Measurements from ENCODE around the gene TNFRSF21.
"Not testable (repeated sequence)": the region's sequence is repeated elsewhere in the genome, so short reads cannot be mapped to it uniquely, and the experiment has no call there.

Gene TNFRSF21

GRCh38 chr6:47348316-47348863, 38.7 kb upstream of the TNFRSF21 start:
- Histone ChIP-seq H3K4me1 (no peaks in the 10 kb centered on the region), H3K27me3 (no peaks in the 10 kb centered on the region), H3K9ac (no peak overlapping the region), H3K27ac (no peak overlapping the region), H3K9me3 (no peaks in the 10 kb centered on the region), H4K20me1 (no peaks in the 10 kb centered on the region), H3K4me2 (no peak overlapping the region), H3K4me3 (no peak overlapping the region), H3K36me3 (no peaks in the 10 kb centered on the region)
- no peak for TF ChIP-seq Cebpa-rat (IDR thresholded peaks at IDR 0.05)

- no peaks in the 10 kb centered on the region for H3K27me3 ChIP-seq
- H3K27ac ChIP-seq: no peak overlapping the region
- no peak overlapping the region for H3K9ac ChIP-seq
- no peaks in the 10 kb centered on the region for H3K36me3 ChIP-seq
- H3K4me1 ChIP-seq: no peaks in the 10 kb centered on the region
- no peaks in the 10 kb centered on the region for H3K9me3 ChIP-seq
- H4K20me1 ChIP-seq: no peaks in the 10 kb centered on the region
- H3K4me3 ChIP-seq: no peak overlapping the region
- no peak overlapping the region for H3K4me2 ChIP-seq
- no peak for TF ChIP-seq Cebpa-rat (IDR thresholded peaks at IDR 0.05)
These were observed 36.1 kb upstream of the TNFRSF21 start for GRCh38 chr6:47345761-47346160.

- no peaks in the 10 kb centered on the region for H3K36me3 ChIP-seq
- H3K4me2 ChIP-seq: no peak overlapping the region
- no peak overlapping the region for H3K9ac ChIP-seq
- H3K27me3 ChIP-seq: no peaks in the 10 kb centered on the region
- no peak overlapping the region for H3K27ac ChIP-seq
- TF ChIP-seq Cebpa-rat (IDR thresholded peaks at IDR 0.05): no peak
- no peaks in the 10 kb centered on the region for H3K9me3 ChIP-seq
- H3K4me1 ChIP-seq: no peaks in the 10 kb centered on the region
- no peak overlapping the region for H3K4me3 ChIP-seq
- no peaks in the 10 kb centered on the region for H4K20me1 ChIP-seq
These were observed 34.3 kb upstream of the TNFRSF21 start for GRCh38 chr6:47344022-47344421.

GRCh38 chr6:47343600-47343999, 33.9 kb upstream of the TNFRSF21 start:
- no peak overlapping the region for H3K27ac ChIP-seq
- no peak for TF ChIP-seq Cebpa-rat (IDR thresholded peaks at IDR 0.05)
- no peaks in the 10 kb centered on the region for H3K36me3 ChIP-seq

GRCh38 chr6:47342824-47343223, 33.1 kb upstream of the TNFRSF21 start:
- Histone ChIP-seq H3K36me3 (no peaks in the 10 kb centered on the region), H4K20me1 (no peaks in the 10 kb centered on the region), H3K4me2 (no peak overlapping the region), H3K9me3 (no peaks in the 10 kb centered on the region), H3K27ac (no peak overlapping the region), H3K27me3 (no peaks in the 10 kb centered on the region), H3K4me1 (no peaks in the 10 kb centered on the region), H3K9ac (no peak overlapping the region), H3K4me3 (no peak overlapping the region)
- TF ChIP-seq Cebpa-rat (IDR thresholded peaks at IDR 0.05): no peak

More at GRCh38 chr6:47343600-47343999, 33.9 kb upstream of the TNFRSF21 start:
- Histone ChIP-seq H3K9ac (no peak overlapping the region), H4K20me1 (no peaks in the 10 kb centered on the region), H3K4me2 (no peak overlapping the region), H3K4me1 (no peaks in the 10 kb centered on the region), H3K4me3 (no peak overlapping the region), H3K9me3 (no peaks in the 10 kb centered on the region), H3K27me3 (no peaks in the 10 kb centered on the region)

- no peaks in the 10 kb centered on the region for H3K9me3 ChIP-seq
- no peak overlapping the region for H3K4me3 ChIP-seq
- no peak overlapping the region for H3K9ac ChIP-seq
- peaks cover 13% of the 10 kb centered on the region for H3K4me1 ChIP-seq
- no peak overlapping the region for H3K27ac ChIP-seq
- no peaks in the 10 kb centered on the region for H3K27me3 ChIP-seq
- no peaks in the 10 kb centered on the region for H3K36me3 ChIP-seq
- no peaks in the 10 kb centered on the region for H4K20me1 ChIP-seq
- no peak for TF ChIP-seq Cebpa-rat (IDR thresholded peaks at IDR 0.05)
- no peak overlapping the region for H3K4me2 ChIP-seq
These were observed 27.8 kb upstream of the TNFRSF21 start for GRCh38 chr6:47337519-47337918.

- no peaks in the 10 kb centered on the region for H3K36me3 ChIP-seq
- TF ChIP-seq Cebpa-rat (IDR thresholded peaks at IDR 0.05): no peak
- no peak overlapping the region for H3K9ac ChIP-seq
- H3K27ac ChIP-seq: no peak overlapping the region
- no peak overlapping the region for H3K4me3 ChIP-seq
- H3K27me3 ChIP-seq: no peaks in the 10 kb centered on the region
- no peaks in the 10 kb centered on the region for H4K20me1 ChIP-seq
- no peaks in the 10 kb centered on the region for H3K9me3 ChIP-seq
- peaks cover 13% of the 10 kb centered on the region for H3K4me1 ChIP-seq
- no peak overlapping the region for H3K4me2 ChIP-seq
These were observed 26.6 kb upstream of the TNFRSF21 start for GRCh38 chr6:47336334-47336733.

- peaks cover 13% of the 10 kb centered on the region for H3K4me1 ChIP-seq
- no peak for TF ChIP-seq Cebpa-rat (IDR thresholded peaks at IDR 0.05)
- H3K9me3 ChIP-seq: no peaks in the 10 kb centered on the region
- no peaks in the 10 kb centered on the region for H3K27me3 ChIP-seq
- H3K4me2 ChIP-seq: peak overlapping the region; percentile 34
- H3K4me3 ChIP-seq: no peak overlapping the region
- H3K27ac ChIP-seq: 0 out of 2 replicates have a peak overlapping the region, but pooled peaks have one; percentile 35
- H3K9ac ChIP-seq: no peak overlapping the region
- no peaks in the 10 kb centered on the region for H4K20me1 ChIP-seq
- H3K36me3 ChIP-seq: no peaks in the 10 kb centered on the region
These were observed 25.8 kb upstream of the TNFRSF21 start for GRCh38 chr6:47335466-47335865.

GRCh38 chr6:47334334-47334733, 24.6 kb upstream of the TNFRSF21 start:
- Histone ChIP-seq H3K36me3 (no peaks in the 10 kb centered on the region), H3K27ac (no peak overlapping the region), H3K4me1 (peaks cover 13% of the 10 kb centered on the region), H3K4me2 (no peak overlapping the region), H3K9me3 (no peaks in the 10 kb centered on the region), H3K4me3 (no peak overlapping the region), H3K27me3 (no peaks in the 10 kb centered on the region), H3K9ac (no peak overlapping the region), H4K20me1 (no peaks in the 10 kb centered on the region)
- TF ChIP-seq Cebpa-rat (IDR thresholded peaks at IDR 0.05): no peak

- not testable (repeated sequence) for H3K9me3 ChIP-seq, H3K4me1 ChIP-seq, H3K36me3 ChIP-seq, H3K4me3 ChIP-seq, H4K20me1 ChIP-seq, H3K27ac ChIP-seq, H3K9ac ChIP-seq, H3K27me3 ChIP-seq, H3K4me2 ChIP-seq
These were observed 18.9 kb upstream of the TNFRSF21 start for GRCh38 chr6:47328606-47329005.

GRCh38 chr6:47328139-47328538, 18.4 kb upstream of the TNFRSF21 start:
- H3K27ac ChIP-seq, H3K4me2 ChIP-seq, H4K20me1 ChIP-seq, H3K27me3 ChIP-seq, H3K9me3 ChIP-seq, H3K4me1 ChIP-seq, H3K9ac ChIP-seq, H3K36me3 ChIP-seq, H3K4me3 ChIP-seq: not testable (repeated sequence)

Data from BLaER1 (cell line).